BLaER1 treated with 17β-estradiol and CSF1 and Interleukin-3, amounts not matched to agents 10 nM and 100 nM (cell line): ENCODE data around the gene OAF.

ENCODE experiments used
- H3K27ac ChIP-seq, 11 experiments: shearing (Covaris generic); formaldehyde crosslinking; 2 replicates each; pipeline ENCODE4 v1.8.1; 2022
- H3K27me3 ChIP-seq, 11 experiments: shearing (Covaris generic); formaldehyde crosslinking; 2 replicates each; pipeline ENCODE4 v1.8.1; 2022
- H3K36me3 ChIP-seq, 11 experiments: shearing (Covaris generic); formaldehyde crosslinking; 2 replicates each; pipeline ENCODE4 v1.8.1; 2022
- H3K4me1 ChIP-seq, 10 experiments: shearing (Covaris generic); formaldehyde crosslinking; 2 replicates each; pipeline ENCODE4 v1.8.1; 2022
- H3K4me2 ChIP-seq, 11 experiments: shearing (Covaris generic); formaldehyde crosslinking; 2 replicates each; pipeline ENCODE4 v1.8.1; 2022
- H3K4me3 ChIP-seq, 10 experiments: shearing (Covaris generic); formaldehyde crosslinking; 2 replicates each; pipeline ENCODE4 v1.8.1; 2022
- H3K9ac ChIP-seq, 11 experiments: shearing (Covaris generic); formaldehyde crosslinking; 2 replicates each; pipeline ENCODE4 v1.8.1; 2022
- H3K9me3 ChIP-seq, 11 experiments: shearing (Covaris generic); formaldehyde crosslinking; replicated peaks in 1 of 11; 2 replicates each; pipeline ENCODE4 v1.8.1; 2022
- H4K20me1 ChIP-seq, 11 experiments: shearing (Covaris generic); formaldehyde crosslinking; 2 replicates each; pipeline ENCODE4 v1.8.1; 2022
- Cebpa-rat ChIP-seq, 11 experiments: shearing (Covaris generic); IDR thresholded peaks; 2 replicates each; pipeline ENCODE4 v1.8.1; 2022

The OAF gene

DNA sequence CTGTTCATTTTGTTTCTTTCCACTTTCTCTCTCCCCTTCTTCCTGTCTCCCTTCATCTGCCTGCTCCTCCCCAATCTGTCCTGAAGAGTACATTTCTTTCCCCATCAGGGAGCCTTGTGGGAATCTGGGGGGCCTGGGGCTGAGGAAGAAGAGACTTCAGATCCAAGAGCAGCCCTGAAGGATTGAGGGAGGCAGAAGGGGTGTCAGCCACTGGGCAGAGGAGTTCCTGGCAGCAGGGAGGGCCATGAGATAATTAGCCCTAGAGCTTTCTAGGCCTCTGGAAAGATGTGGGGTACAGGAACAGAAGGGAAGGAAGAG, 24.4 kb upstream of the OAF start:
- H3K4me1 ChIP-seq: peaks cover 0 to 28% (median 15%) of the 10 kb centered on the region in 10 experiments; a peak in 13 of 20 replicates
- peaks cover 0 to 6% (median 0%) of the 10 kb centered on the region in 11 experiments; a peak in 2 of 22 replicates for H4K20me1 ChIP-seq
- no peaks in the 10 kb centered on the region for H3K9me3 ChIP-seq
- no peak for TF ChIP-seq Cebpa-rat (IDR thresholded peaks at IDR 0.05)
- H3K9ac ChIP-seq: peak overlapping the region in 1 of 11 experiments; percentile 38; a peak in 1 of 22 replicates
- no peak overlapping the region for H3K4me3 ChIP-seq
- no peak overlapping the region for H3K27ac ChIP-seq
- no peaks in the 10 kb centered on the region for H3K36me3 ChIP-seq
- no peaks in the 10 kb centered on the region for H3K27me3 ChIP-seq
- peak overlapping the region in 10 of 11 experiments; percentile 5 to 50 (median 31); a peak in 11 of 22 replicates for H3K4me2 ChIP-seq

DNA sequence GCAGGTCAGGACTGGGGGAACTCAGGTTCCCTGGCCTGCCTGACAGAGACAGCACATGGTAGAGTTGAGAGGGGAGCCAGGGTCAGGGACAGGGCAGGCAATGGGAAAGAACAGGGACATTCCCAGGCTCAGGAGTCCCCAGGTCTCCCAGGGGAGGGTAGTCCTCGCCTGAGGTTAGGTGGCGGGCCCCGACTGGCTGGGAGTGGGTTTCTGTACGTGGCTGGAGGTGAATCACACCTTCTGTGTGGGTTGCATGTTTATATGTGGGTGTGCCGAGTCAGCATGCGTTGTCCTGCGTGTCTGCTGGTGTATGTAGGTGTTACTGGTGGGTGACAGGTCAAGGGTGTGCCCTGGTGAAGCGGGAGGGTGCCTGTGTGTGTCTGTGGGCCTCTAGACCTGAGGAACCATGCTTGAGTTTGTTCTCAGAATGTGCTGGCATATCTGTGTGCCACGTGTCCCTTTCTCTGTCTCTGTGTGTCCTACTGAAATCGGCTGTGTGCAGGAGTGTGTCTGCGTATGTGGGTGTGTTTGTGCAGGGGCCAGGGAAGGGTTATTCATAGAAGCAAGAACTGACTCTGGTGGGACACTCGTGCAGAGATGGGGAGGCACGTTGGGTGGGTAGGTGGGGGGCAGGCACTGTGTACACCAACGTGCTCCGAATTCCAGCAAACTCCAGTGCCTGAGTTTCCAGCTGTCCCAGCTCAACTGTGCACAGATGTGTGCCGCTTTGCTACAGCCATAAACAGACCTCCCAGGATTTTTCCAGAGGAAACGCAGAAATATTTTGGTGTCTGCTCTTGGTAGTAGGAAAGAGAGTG, 23.8 kb upstream of the OAF start:
- Histone ChIP-seq H3K9ac (0 out of 22 replicates have a peak overlapping the region, but pooled peaks of 2 of the 11 experiments have one; percentile 5 to 38), H3K4me1 (peaks cover 0 to 23% (median 14%) of the 10 kb centered on the region in 10 experiments; a peak in 12 of 20 replicates), H3K9me3 (no peaks in the 10 kb centered on the region), H3K36me3 (no peaks in the 10 kb centered on the region), H3K4me2 (peak overlapping the region in 9 of 11 experiments; percentile 5 to 50 (median 32); a peak in 11 of 22 replicates), H3K27ac (no peak overlapping the region), H3K27me3 (no peaks in the 10 kb centered on the region), H3K4me3 (no peak overlapping the region), H4K20me1 (peaks cover 0 to 6% (median 0%) of the 10 kb centered on the region in 11 experiments; a peak in 2 of 22 replicates)
- TF ChIP-seq Cebpa-rat (IDR thresholded peaks at IDR 0.05): no peak

DNA sequence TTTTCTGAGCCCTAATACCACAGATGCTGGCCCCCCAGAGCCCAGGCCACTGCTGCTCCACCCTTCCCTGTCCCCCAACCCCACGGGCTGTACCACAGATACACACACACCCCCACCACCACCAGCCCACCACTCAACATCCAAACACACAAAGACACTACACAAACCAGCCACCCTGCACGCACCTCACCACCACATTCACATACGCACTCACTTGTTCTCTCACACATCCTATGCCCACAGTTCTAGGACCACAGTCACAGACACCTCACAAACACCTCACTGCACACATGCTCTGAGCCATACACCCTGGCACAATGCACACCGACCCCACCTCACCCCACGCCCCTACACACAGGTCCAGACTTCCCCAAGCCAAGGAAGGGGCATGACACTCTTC, 22.5 kb upstream of the OAF start:
- Histone ChIP-seq H3K27me3 (no peaks in the 10 kb centered on the region), H3K9ac (no peak overlapping the region), H4K20me1 (peaks cover 0 to 6% (median 0%) of the 10 kb centered on the region in 11 experiments; a peak in 2 of 22 replicates), H3K4me3 (no peak overlapping the region), H3K36me3 (no peaks in the 10 kb centered on the region), H3K9me3 (no peaks in the 10 kb centered on the region), H3K4me2 (no peak overlapping the region), H3K27ac (no peak overlapping the region), H3K4me1 (peaks cover 0 to 23% (median 11%) of the 10 kb centered on the region in 10 experiments; a peak in 11 of 20 replicates)
- no peak for TF ChIP-seq Cebpa-rat (IDR thresholded peaks at IDR 0.05)

DNA sequence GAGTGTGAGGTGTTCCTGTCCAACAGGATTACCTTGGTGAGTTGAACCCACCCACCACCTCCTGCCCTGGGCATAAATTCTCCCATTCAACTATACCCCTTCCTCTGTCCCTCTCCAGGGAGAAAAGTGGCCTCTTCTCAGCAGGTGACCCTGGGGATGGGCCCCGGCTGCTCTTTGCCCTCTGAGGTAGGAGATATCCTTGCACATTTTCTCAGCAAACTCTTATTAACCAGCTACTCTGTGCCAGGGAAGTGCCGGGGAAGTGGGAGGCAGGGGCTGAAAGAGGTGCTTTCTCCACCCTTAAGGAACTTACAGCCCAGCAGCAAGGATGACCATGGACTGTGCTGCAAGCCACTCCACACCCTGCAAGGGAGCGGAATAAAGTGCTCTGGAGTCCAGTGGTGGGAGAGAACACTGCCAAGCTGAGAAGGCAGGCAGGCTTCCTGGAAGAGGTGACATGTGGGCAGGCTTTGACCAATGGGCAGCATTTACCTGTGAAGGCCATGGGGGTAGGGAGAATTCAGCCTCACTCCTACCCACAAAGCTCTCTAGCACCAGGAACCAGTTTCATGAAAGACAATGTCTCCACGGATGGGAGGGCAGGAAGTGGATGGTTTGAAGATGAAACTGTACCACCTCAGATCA, 21.9 kb upstream of the OAF start:
- no peak overlapping the region for H3K9ac ChIP-seq
- H4K20me1 ChIP-seq: peaks cover 0 to 6% (median 0%) of the 10 kb centered on the region in 11 experiments; a peak in 2 of 22 replicates
- H3K4me3 ChIP-seq: no peak overlapping the region
- H3K9me3 ChIP-seq: no peaks in the 10 kb centered on the region
- no peaks in the 10 kb centered on the region for H3K27me3 ChIP-seq
- H3K4me2 ChIP-seq: no peak overlapping the region
- no peak for TF ChIP-seq Cebpa-rat (IDR thresholded peaks at IDR 0.05)
- H3K4me1 ChIP-seq: peaks cover 0 to 23% (median 11%) of the 10 kb centered on the region in 10 experiments; a peak in 11 of 20 replicates
- no peaks in the 10 kb centered on the region for H3K36me3 ChIP-seq
- H3K27ac ChIP-seq: no peak overlapping the region

DNA sequence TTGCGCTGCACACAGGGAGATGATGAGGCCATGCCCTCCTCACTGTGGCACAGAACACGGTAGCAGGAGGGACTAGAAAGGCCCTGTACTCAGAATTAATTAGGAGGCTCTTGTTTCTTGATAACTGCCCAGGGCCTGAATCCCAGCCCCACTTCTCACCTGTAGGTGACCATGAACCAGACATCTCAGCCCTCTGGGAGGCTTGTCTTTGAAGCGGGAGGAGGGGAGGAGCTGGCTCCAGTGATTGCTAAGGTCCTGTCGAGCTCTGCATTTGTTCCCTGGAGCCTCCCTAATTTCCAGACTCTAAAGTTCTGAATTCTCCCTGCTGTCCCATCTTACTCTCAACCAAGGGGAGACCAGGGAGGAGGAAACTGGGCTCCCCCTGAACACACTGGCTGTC, 19.8 kb upstream of the OAF start:
- Histone ChIP-seq H3K4me2 (peak overlapping the region in 3 of 11 experiments; percentile 1 to 21 (median 9); a peak in 2 of 22 replicates), H3K4me3 (no peak overlapping the region), H4K20me1 (peaks cover 0 to 6% (median 0%) of the 10 kb centered on the region in 11 experiments; a peak in 2 of 22 replicates), H3K27ac (no peak overlapping the region), H3K36me3 (no peaks in the 10 kb centered on the region), H3K4me1 (peaks cover 4 to 28% (median 15%) of the 10 kb centered on the region in 10 experiments; a peak in 14 of 20 replicates), H3K9ac (no peak overlapping the region), H3K27me3 (no peaks in the 10 kb centered on the region), H3K9me3 (no peaks in the 10 kb centered on the region)
- no peak for TF ChIP-seq Cebpa-rat (IDR thresholded peaks at IDR 0.05)

DNA sequence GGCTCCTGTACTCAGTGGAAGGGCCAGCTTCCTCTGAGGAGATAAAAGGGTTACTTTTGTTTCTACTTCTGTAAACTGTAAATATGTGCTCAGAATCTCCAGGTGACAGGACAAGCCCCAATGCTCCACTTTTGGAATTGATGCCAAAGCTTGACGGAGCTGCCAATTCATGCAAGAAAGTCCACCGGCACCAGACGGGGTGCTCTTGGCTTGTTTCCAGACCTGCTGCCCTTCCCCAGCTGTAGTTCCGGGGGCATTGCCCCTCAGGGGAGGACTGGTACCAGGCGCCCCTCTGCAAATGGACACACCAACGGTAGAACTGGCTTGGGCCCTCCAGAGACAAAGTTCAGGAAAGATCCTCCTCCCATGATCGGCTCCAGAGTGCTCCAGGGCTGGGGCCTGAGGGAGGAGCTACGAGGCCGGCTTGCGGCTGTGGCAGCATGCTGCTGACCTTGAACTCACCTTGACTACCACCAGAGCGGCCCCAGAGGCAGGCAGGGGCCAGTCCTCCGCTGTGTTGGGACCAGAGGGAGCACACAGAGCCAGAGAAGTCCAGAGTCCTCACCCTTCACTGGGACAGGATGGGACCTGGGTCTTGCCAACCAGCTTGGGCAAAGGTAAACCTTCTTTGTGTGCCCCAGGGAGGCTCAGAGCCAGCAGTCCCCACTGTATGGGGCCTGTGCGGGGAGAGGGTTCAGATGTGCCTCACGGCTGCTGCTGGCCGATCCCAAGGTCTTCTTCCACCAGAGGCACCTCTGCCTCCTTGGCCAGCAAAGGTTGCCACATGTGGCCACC, 17.8 kb upstream of the OAF start:
- peaks cover 0 to 16% (median 6%) of the 10 kb centered on the region in 10 experiments; a peak in 9 of 20 replicates for H3K4me1 ChIP-seq
- peaks cover 0 to 7% (median 0%) of the 10 kb centered on the region in 11 experiments; a peak in 3 of 22 replicates for H3K27me3 ChIP-seq
- H4K20me1 ChIP-seq: 0 out of 22 replicates have a peak, but pooled peaks cover 0 to 6% (median 0%) of the 10 kb centered on the region in 11 experiments
- no peaks in the 10 kb centered on the region for H3K9me3 ChIP-seq
- no peak for TF ChIP-seq Cebpa-rat (IDR thresholded peaks at IDR 0.05)
- no peak overlapping the region for H3K9ac ChIP-seq
- no peak overlapping the region for H3K27ac ChIP-seq
- no peaks in the 10 kb centered on the region for H3K36me3 ChIP-seq
- no peak overlapping the region for H3K4me2 ChIP-seq
- no peak overlapping the region for H3K4me3 ChIP-seq

DNA sequence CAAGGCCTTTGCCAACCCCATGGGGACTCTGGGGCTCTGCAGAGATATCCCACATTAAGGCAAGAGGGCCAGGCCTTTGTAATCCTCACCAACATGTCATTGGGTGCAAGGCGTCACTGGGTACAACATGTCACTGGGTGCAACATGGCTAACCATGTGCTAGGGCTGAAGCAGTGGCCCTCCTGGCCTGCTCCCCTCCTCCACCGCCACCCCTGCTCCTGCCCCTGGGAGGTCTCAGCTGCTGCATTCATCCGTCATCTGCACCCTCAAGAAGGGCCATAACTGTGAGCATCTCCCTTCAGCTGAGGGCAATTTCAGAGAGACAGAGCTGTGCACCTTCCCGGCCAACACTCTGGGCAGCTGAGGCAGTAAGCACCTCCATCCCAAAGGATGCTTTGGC, 16.7 kb upstream of the OAF start:
- H3K36me3 ChIP-seq: no peaks in the 10 kb centered on the region
- no peak overlapping the region for H3K27ac ChIP-seq
- no peak overlapping the region for H3K9ac ChIP-seq
- no peak for TF ChIP-seq Cebpa-rat (IDR thresholded peaks at IDR 0.05)
- peaks cover 0 to 7% (median 0%) of the 10 kb centered on the region in 11 experiments; a peak in 3 of 22 replicates for H3K27me3 ChIP-seq
- H3K4me3 ChIP-seq: no peak overlapping the region
- H4K20me1 ChIP-seq: 0 out of 22 replicates have a peak, but pooled peaks cover 0 to 6% (median 0%) of the 10 kb centered on the region in 11 experiments
- H3K4me2 ChIP-seq: no peak overlapping the region
- H3K4me1 ChIP-seq: peaks cover 0 to 16% (median 6%) of the 10 kb centered on the region in 10 experiments; a peak in 9 of 20 replicates
- H3K9me3 ChIP-seq: no peaks in the 10 kb centered on the region

DNA sequence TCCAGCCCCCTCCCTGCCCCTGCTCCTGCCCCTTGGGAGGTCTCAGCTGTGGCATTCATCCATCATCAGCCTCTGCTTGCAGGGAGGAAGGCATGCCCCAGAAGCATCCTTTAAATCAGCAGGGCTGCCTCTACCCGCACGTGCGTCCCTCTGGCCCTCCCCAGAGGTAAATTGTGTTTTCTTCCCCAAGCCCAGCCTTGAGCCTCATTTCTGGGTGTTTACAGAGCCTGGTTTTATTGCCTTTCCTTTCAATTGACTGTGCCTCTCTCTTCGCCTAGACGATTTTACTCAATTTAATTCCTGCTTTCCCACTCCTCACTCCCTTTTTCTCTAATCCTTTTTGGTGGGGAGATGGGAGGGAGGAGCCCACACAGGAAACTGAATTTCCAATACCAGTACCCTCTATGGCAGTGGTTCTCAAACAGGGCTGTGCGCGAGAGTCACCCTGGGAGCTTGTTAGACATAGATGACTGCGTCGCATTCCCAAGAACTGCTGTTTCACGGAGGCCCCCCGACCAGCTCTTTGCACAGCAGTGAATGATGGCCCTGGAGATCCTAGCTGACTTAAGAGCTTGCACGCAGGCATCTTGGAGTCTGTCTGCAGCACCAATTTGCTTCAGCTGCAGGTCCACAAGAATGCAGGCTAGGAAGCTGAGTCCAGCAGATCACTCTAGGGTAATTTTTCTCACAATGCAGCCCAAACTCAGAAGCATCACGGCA, 15.1 kb upstream of the OAF start:
- no peaks in the 10 kb centered on the region for H3K9me3 ChIP-seq
- peaks cover 0 to 7% (median 0%) of the 10 kb centered on the region in 11 experiments; a peak in 3 of 22 replicates for H3K27me3 ChIP-seq
- H3K9ac ChIP-seq: no peak overlapping the region
- H3K27ac ChIP-seq: no peak overlapping the region
- peak overlapping the region in 5 of 11 experiments; percentile 10 to 38 (median 28); a peak in 5 of 22 replicates for H3K4me2 ChIP-seq
- H4K20me1 ChIP-seq: 0 out of 22 replicates have a peak, but pooled peaks cover 0 to 3% (median 0%) of the 10 kb centered on the region in 11 experiments
- no peaks in the 10 kb centered on the region for H3K36me3 ChIP-seq
- H3K4me3 ChIP-seq: no peak overlapping the region
- peaks cover 0 to 16% (median 5%) of the 10 kb centered on the region in 10 experiments; a peak in 9 of 20 replicates for H3K4me1 ChIP-seq
- no peak for TF ChIP-seq Cebpa-rat (IDR thresholded peaks at IDR 0.05)
